ENCODE results near the gene FGD2. TPM values are rescaled to one million over a fixed set of nuclear protein-coding genes. Genes with fewer than 3 reads are reported as not detected.

The FGD2 gene
- total and polyA plus RNA-seq, 2 donors (not counting 3 experiments of a cell fraction or from before 2014, with no cell fraction given): not detected

- ChIA-PET POLR2A (no interaction called here), CTCF (interaction anchor here (2.3 kb wide), 1 partner anchor 103 kb away, joined by 7 read pairs; no protein-coding TSS in a partner anchor)
- intact Hi-C loops (cut with micrococcal nuclease) (no loop called here), dilution Hi-C loops (cut with MboI; ENCODE audit: extremely low pct_ligation_motif_present, low sequenced_read_pairs) (no loop called here)
- DNase-seq (ENCODE audit: low read depth, low spot score): no peak
- Histone ChIP-seq H3K36me3 (ENCODE audit: control insufficient read depth in 2 of 2, extremely low read depth in 1 of 2, insufficient read depth in 2 of 2, low read length in 2 of 2) (no peaks in the 10 kb centered on the region), H3K4me3 (replicated peaks in 1 of 3; ENCODE audit: insufficient read depth in 1 of 3, low read depth in 1 of 3, low read length in 3 of 3) (no peak overlapping the region), H3K9me1 (replicated peaks; ENCODE audit: control insufficient read depth, extremely low read depth, insufficient read depth, low read length) (no peaks in the 10 kb centered on the region), H3K4me2 (ENCODE audit: insufficient read depth, low read length) (no peak overlapping the region), H3K27me3 (ENCODE audit: control insufficient read depth in 2 of 2, insufficient read depth in 2 of 2, low read length in 2 of 2) (peaks cover 0 to 1% of the 10 kb centered on the region in 2 experiments), H3K27ac (ENCODE audit: insufficient read depth, low read depth, low read length) (no peak overlapping the region), H3K4me1 (ENCODE audit: control insufficient read depth, extremely low read depth, insufficient read depth, low read length) (no peaks in the 10 kb centered on the region), H3K79me2 (ENCODE audit: control insufficient read depth, insufficient read depth, low read length) (no peaks in the 10 kb centered on the region), H2AFZ (ENCODE audit: low read depth, low read length) (no peak overlapping the region), H4K20me1 (replicated peaks; ENCODE audit: control insufficient read depth, extremely low read depth, insufficient read depth, low read length) (no peaks in the 10 kb centered on the region), H3K9me3 (replicated peaks; ENCODE audit: control insufficient read depth, insufficient read depth, low read length) (no peaks in the 10 kb centered on the region), H3K9ac (replicated peaks; ENCODE audit: extremely low read depth, insufficient read depth, low read length) (no peak overlapping the region)
- no peak for TF ChIP-seq MAX (IDR thresholded peaks at IDR 0.05; ENCODE audit: insufficient read depth, insufficient read length)
- TF ChIP-seq POLR2AphosphoS5 (IDR thresholded peaks at IDR 0.05; ENCODE audit: insufficient read depth, low read depth, low read length): no peak
- no peak for TF ChIP-seq JUN (IDR thresholded peaks at IDR 0.05; ENCODE audit: borderline replicate concordance, insufficient read depth, insufficient read length, low read depth)
- TF ChIP-seq CTCF (IDR thresholded peaks at IDR 0.05; ENCODE audit: extremely low read depth in 1 of 2, insufficient read depth in 1 of 2, low read depth in 1 of 2, low read length in 2 of 2): no peak
- TF ChIP-seq EZH2 (IDR thresholded peaks at IDR 0.05; ENCODE audit: borderline replicate concordance, low read depth, low read length, severe bottlenecking): no peak
- TF ChIP-seq FOS (IDR thresholded peaks at IDR 0.05; ENCODE audit: borderline replicate concordance, insufficient read depth, low read length): no peak
- TF ChIP-seq POLR2A (IDR thresholded peaks at IDR 0.05; ENCODE audit: low read depth, low read length): no peak
- TF ChIP-seq MYC (IDR thresholded peaks at IDR 0.05; ENCODE audit: low read depth, low read length): no peak
- FAIRE-seq: no peak
- BruUV-seq (replicated peaks): no TSS peak
Observed at GRCh38 chr6:37068356-37069270, 63.2 kb downstream of the FGD2 start.

Data from endothelial cell of umbilical vein (primary cell).